Fibroblast of skin of back (primary cell): Measurements from ENCODE around the gene NOX1.
"Not testable (repeated sequence)": the region's sequence is repeated elsewhere in the genome, so short reads cannot be mapped to it uniquely, and the experiment has no call there.

ENCODE experiments used
- DNase-seq: peaks from one replicate; pipeline ENCODE4 v3.0.0-alpha.2; 2013

NOX1 gene

DNA sequence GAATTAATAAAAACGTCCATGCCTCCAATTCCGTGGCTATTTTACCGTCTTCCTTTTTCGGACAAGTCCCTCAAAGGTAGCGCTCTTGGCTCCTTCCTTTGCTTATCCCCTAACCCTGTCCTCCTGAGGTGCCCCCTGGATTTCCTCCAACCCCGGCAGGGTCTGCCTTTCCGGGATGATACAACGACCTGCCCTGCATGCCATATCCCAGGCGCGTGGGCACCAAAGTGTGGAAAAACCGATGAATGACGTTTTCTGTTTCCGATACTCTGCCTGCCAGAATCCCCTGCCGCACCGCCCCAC is 54.7 kb downstream of the NOX1 start:
- DNase-seq: no peak

DNA sequence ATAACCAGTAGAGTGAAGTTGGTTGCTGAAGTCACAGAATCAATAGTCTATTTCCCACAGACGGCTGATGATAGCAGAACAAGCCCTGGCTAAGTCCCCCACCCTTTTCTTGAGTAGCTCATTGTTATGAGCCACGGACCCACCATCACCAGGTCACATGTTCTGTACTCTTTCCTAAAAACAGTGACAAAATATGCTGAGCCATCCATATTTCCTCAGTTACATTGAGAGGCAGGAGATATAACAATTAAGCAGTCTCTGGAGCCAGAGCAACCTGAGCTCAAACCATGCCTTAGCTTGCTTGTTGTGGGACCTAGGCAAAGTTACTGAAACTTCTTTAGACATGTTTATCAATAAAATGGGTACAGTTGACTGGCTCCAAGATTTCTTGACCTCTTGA is 56.8 kb downstream of the NOX1 start:
- no peak for DNase-seq

DNA sequence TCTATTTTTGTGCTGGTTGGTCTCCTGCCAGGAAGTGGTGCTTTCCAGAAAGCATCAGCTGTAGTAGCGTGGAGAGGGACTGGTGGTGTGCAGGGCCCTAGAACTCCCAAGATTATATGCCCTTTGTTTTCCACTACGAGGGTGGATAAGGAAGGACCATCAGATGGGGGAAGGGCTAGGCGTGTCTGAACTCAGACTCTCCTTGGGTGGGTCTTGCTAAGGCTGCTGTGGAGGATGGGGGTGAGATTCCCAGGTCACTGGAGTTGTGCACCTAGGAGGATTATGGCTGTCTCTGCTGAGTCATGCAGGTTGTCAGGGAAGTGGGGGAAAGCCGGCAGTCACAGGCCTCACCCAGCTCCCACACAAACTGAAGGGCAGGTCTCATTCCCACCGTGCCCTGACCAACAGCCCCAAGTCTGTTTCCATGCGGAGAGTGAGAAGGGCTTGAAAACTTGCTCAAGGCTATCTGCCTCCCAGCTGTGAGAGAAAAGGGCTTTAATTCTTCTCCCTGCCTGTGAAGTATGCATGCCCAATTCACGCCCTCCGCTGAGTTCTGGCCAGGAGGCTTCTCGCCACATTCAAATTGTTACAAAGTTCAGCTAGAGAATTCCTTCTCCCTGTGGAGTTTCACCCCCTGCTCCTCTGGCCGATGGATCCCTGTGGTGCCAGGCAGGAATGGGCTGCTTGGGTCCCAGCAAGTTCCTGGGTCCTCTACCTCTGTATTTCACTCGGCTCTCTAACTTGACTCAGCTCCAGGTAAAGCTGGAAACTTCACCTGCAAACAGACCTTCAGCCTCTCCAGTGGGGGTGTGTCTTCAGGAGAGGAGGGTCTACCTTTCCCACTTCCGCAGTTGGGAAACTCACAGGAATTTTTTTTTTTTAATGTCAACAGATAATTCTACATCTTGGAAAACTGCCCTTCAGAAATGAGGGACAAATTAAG is 61.7 kb downstream of the NOX1 start:
- DNase-seq: no peak

DNA sequence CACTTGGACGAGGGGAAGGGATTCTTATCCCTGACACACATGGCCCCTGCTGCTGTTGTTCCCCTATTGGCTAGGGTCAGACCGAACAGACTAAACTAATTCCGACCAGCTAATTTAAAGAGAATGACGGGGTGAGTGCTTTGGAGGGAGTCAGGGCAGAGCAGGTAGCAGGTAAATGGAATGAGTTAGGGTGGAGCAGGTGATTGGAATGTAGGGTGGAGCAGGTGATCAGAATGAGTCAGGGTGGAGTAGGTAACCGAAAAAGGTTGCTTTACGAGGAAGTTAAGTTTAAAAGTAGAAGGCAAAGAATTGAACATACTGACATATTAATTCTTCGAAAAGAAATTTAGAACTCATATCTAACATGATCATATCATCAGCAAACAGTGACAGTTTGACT is 65.9 kb downstream of the NOX1 start:
- DNase-seq: not testable (repeated sequence)

DNA sequence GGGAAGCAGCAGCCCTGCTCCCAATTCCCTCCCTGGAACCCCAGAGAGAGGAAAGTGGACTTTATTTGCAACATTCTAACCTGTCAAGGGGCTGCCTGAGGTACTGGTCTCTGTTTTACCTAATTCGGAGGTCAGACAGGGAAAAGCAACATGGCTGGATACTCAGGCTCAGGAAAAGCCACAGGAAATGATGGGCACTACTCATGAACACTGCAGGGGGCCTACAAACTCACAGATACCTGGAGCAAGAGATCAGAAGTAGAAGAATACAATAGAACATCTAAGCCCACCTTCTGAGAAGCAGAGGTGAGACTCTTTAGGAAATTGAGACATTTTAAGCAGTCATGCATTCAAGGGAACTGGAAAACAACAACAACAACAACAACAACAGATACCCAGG is 69.4 kb downstream of the NOX1 start:
- no peak for DNase-seq

DNA sequence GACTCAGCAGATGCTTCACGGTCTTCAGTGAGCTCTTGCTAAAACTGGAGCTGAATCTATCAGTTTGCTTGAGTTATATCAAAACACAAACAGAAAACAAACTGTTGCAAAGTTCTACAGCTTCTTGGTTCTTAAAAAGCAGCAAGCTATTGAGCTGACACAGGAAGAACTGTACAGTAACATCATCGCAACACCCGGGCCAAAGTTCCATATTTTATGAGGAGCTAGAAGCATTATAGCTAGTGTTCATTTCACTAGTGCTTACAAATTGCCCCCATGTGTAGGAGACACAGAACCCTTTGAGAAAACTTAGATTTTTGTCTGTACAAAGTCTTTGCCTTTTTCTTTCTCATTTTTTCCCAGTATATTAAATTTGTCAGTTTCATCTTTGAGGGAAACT is 71.3 kb downstream of the NOX1 start:
- no peak for DNase-seq

DNA sequence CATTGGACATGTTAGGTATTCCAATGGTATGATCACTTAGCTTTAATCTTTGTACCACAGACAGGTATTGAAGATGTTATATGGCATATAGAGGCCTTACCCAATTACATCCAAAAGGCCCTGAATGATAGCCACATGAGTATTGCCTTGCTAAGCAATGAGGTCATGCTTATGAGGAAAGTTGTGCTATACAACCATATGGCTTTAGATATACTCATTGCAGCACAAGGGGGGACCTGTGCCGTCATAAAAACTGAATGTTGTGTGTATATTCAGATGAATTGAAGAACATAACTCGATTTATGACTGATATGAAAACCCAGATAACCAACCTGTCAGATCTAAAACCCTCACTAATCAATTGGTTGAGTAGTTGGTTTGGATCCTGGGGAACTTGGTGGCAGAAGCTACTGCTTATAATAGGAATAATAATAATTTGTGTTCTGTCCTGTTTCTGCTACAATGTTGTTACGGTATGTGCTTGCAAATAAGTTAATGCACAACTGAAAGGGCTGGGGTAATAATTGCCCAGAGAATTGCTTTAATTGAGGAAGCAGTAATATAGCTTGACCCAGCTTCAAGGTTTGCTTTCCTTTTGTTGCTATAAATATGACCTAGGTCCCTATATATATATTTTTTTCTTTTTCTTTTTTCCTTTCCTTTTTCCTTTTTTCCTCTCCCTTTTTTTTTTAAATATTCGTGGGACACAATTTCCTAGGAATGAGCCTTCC is 75.5 kb downstream of the NOX1 start:
- no peak for DNase-seq

DNA sequence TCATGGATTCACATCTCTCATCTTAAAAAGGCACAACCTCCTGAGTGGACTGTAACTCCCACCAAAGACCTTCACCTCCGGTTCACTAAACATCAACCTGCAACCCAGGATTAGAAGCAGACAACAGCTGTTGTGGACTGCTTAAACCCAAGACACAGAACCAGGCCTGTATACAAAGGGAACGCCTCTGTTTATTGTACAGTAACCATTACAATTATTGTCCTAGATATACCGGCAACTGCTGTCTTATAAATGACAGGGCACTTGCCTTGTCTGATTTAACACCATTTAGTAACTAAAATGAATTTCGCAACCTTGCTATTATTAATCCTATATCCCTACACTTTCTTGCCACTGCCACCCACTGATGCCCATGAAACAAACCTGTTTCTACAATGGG is 76.8 kb downstream of the NOX1 start:
- DNase-seq: no peak

DNA sequence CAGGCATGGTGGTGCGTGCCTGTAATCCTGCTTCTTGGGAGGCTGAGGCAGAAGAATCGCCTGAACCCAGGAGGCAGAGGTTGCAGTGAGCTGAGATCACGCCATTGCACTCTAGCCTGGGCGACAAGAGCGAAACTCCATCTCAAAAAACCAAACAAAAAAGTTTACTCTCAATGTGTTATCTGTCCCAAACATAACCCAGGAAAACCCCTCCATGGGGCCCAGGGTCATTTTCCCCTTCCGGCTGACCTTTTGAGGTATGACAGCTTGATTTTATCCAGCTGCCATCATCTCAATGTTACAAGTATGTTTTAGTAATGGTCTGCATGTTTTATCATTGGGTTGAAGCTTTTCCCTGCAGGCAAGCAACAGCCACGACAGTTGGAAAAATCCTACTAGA is 77.8 kb downstream of the NOX1 start:
- not testable (repeated sequence) for DNase-seq
